Measurements from ENCODE around the gene TEKT5.
"Not testable (repeated sequence)": the region's sequence is repeated elsewhere in the genome, so short reads cannot be mapped to it uniquely, and the experiment has no call there.

The TEKT5 gene

DNA sequence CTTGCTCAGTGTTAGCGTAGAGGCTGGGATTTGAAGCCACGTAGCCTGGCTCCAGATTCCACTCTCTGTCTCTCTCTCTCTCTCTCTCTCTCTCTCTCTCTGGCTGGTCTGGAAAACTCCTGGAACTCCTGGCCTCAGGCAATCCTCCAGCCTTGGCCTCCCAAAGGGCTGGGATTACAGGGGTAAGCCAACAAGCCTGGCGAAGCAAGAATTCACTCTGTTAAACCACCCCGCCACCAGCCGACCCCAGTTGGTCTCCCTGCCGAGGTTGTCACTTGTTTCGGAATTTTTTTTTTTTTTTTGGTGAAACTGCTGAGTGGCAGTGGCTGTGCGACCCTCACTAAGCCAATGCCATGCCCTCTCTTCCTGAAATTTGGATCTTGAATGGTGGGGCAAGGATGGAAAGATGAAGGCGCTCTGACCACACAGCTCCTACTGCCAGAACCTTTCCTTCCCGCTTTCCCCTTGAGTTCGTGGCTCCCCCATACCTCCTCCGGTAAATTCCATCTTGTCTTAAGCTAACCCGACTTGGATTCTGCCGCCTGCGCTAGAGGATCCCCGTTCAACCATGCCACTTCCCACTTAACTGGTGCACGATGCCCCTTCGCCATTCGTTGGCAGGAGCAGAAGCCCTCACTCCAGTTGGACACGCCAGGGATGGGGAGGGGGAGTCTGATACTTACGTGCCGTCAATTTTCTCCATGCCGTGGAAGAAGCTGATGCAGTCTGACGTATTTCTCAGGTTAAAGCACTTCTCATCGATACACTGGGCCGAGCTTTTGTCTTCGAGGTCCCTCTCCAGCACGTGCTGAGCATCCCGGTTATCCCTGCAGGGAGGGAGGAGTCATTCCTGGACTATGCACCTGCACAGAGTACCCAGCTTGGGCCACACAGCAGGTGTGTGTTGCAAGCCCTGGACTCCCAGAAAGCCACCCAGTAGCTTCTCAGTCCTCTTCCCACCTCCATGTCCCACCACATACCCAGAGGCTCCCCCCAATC is 13.1 kb downstream of the TEKT5 start:
- TF ChIP-seq, protein P1, sequence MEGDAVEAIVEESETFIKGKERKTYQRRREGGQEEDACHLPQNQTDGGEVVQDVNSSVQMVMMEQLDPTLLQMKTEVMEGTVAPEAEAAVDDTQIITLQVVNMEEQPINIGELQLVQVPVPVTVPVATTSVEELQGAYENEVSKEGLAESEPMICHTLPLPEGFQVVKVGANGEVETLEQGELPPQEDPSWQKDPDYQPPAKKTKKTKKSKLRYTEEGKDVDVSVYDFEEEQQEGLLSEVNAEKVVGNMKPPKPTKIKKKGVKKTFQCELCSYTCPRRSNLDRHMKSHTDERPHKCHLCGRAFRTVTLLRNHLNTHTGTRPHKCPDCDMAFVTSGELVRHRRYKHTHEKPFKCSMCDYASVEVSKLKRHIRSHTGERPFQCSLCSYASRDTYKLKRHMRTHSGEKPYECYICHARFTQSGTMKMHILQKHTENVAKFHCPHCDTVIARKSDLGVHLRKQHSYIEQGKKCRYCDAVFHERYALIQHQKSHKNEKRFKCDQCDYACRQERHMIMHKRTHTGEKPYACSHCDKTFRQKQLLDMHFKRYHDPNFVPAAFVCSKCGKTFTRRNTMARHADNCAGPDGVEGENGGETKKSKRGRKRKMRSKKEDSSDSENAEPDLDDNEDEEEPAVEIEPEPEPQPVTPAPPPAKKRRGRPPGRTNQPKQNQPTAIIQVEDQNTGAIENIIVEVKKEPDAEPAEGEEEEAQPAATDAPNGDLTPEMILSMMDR (IDR thresholded peaks at IDR 0.05; ENCODE audit: insufficient read depth, low read length, missing control alignments): no peak
- no peak overlapping the region for H3K4me3 ChIP-seq (ENCODE audit: low read depth, low read length)
- CTCF ChIA-PET: no interaction called here
- no peak for DNase-seq (ENCODE audit: low read depth, low spot score)
- POLR2A ChIA-PET: no interaction called here

DNA sequence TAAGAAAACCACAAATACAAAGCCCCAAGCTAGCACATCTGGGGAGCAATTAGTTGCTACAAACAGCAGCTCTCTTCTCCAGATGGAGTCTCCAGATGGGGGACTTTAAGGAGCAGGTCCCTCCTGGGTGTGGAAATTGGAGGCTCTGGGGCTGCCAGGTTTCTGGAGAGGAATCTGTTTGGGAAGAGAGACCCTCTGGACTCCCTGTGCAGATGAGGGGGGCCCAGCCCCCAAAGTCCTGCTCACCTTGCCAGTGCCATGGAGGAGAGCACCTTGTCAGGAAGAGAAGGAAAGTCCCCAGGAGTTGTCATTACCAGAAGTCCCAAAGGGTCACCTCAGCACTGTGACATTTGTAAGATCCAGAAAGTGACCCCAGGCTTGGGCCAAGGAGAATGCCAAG is 14.8 kb downstream of the TEKT5 start:
- TF ChIP-seq, protein P1 (IDR thresholded peaks at IDR 0.05; ENCODE audit: insufficient read depth, low read length, missing control alignments): no peak
- ChIA-PET POLR2A (no interaction called here), CTCF (no interaction called here)

DNA sequence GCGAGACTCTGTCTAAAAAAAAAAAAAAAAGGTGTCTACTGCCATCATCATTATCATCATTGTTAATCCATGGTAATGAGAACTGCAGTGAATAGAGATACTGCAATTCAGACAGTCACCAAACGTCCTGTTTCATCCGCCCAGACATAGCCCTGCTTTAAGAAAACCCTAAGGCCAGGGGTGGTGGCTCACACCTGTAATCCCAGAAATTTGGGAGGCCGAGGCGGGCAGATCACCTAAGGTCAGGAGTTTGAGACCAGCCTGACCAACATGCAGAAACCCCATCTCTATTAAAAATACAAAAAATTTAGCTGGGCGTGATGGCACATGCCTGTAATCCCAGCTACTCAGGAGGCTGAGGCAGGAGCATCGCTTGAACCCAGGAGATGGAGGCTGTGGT is 15.3 kb downstream of the TEKT5 start:
- CTCF ChIA-PET: interaction anchor here (1.1 kb wide), 1 partner anchor 99 kb away, joined by 3 read pairs; the partner anchor contains the start of gene EMP2
- POLR2A ChIA-PET; H3K4me3 ChIP-seq (ENCODE audit: low read depth, low read length); DNase-seq (ENCODE audit: low read depth, low spot score): not testable (repeated sequence)

More for the DNA sequence above, 14.8 kb downstream of the TEKT5 start:
- no peak overlapping the region for H3K4me3 ChIP-seq (ENCODE audit: low read depth, low read length)
- DNase-seq (ENCODE audit: low read depth, low spot score): no peak

DNA sequence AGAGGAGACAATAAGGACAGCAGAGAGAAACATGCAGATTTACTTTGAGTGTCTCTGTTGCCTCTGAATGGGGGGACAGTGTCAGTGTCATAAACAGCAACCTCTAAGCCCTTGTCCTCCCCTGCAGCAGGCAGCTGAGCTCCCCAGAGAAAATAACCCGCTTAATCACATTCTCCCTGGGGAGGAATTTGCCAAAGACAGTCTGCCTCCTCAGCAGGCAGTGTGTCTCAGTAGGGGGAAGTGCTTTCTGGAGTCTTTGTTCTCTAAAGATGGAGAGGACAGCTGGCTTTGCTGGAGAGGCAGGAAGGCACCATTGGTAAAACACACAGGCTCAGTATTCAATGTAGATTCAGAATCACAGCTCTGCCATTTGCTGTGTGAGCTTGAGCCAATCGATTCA is 16.1 kb downstream of the TEKT5 start:
- no peak for DNase-seq (ENCODE audit: low read depth, low spot score)
- TF ChIP-seq, protein P1 (IDR thresholded peaks at IDR 0.05; ENCODE audit: insufficient read depth, low read length, missing control alignments): no peak
- ChIA-PET CTCF (interaction anchor here (1.1 kb wide), 1 partner anchor 98 kb away, joined by 3 read pairs; the partner anchor contains the start of gene EMP2), POLR2A (no interaction called here)
- H3K4me3 ChIP-seq (ENCODE audit: low read depth, low read length): no peak overlapping the region

DNA sequence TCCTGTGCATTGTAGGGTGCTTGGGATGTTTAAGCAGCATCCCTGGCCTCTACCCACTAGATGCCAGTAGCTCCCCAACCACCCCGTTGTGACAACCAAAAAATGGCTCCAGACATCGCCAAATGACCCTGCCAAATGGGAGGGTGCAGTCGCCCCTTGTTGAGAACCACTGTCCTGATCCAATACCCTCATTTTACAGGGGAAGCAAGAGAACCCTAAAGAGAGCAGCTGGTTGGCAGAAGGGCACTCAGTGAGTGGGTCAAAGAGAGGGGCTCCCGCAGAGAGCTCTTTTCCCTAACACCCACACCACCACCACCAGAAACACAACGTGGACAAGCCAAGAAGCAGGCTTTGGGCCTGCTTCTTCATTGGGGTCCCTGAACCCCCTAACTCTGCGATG is 18.4 kb downstream of the TEKT5 start:
- TF ChIP-seq, protein P1 (IDR thresholded peaks at IDR 0.05; ENCODE audit: insufficient read depth, low read length, missing control alignments): no peak
- DNase-seq (ENCODE audit: low read depth, low spot score): no peak
- ChIA-PET CTCF (no interaction called here), POLR2A (no interaction called here)
- no peak overlapping the region for H3K4me3 ChIP-seq (ENCODE audit: low read depth, low read length)

DNA sequence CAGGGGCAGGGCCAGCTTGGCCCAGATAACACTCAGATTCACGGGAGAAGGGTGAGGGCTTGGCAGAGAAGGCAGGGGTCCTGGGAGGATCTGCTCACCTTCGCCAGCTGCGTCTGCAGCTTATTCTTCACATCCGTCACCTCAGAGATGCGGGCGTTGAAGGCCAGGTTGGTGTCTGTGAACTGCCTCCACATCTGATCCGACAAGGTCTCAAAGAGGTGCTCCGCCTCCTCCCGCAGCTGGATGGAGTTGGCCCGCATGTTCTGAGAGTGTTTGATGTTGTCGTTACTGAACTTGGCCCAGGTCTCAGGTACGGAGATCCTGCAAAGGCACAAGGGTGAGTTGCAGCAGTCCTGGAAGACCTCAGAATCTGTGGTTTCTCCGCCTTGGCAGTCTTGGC is 18.9 kb downstream of the TEKT5 start:
- POLR2A ChIA-PET: no interaction called here
- CTCF ChIA-PET: no interaction called here
- TF ChIP-seq, protein P1 (IDR thresholded peaks at IDR 0.05; ENCODE audit: insufficient read depth, low read length, missing control alignments): no peak
- no peak for DNase-seq (ENCODE audit: low read depth, low spot score)
- no peak overlapping the region for H3K4me3 ChIP-seq (ENCODE audit: low read depth, low read length)
